OCI-LY1 (cell line): Measurements from ENCODE around the gene SLC6A19.

Experiments
- CTCF ChIP-seq: fragments of 200-600 bp; sonication (generic), shearing (Covaris generic); IDR thresholded peaks from 2 replicates; pipeline ENCODE4 v1.5.1; 2017; ENCODE audit warnings: mild to moderate bottlenecking, antibody characterized with exemption, low read length, moderate library complexity, mixed read lengths
- EZH2 ChIP-seq: fragments of 200-600 bp; sonication (generic), shearing (Covaris generic); IDR thresholded peaks from 2 replicates; pipeline ENCODE4 v1.8.0; 2017; ENCODE audit warnings: borderline replicate concordance, mixed run types, mild to moderate bottlenecking, antibody characterized with exemption, low read length, moderate library complexity, mixed read lengths

GRCh38 chr5:1183424-1184162 lies 17.8 kb upstream of the SLC6A19 start:
- TF ChIP-seq EZH2, result no peak
- no peak for TF ChIP-seq CTCF
